ENCODE results near the gene PHF20. TPM values are rescaled to one million over a fixed set of nuclear protein-coding genes. Genes with fewer than 3 reads are reported as not detected.
"Not testable (repeated sequence)": the region's sequence is repeated elsewhere in the genome, so short reads cannot be mapped to it uniquely, and the experiment has no call there.

Gene PHF20
- total and polyA plus RNA-seq, 8 donors = 9.4 to 20.3 (median 12.0) TPM

- Histone ChIP-seq H3K9me3 (no peaks in the 10 kb centered on the region), H3K4me3 (no peak overlapping the region), H3K4me1 (no peaks in the 10 kb centered on the region), H3K36me3 (no peaks in the 10 kb centered on the region), H3K27ac (no peak overlapping the region), H3K27me3 (no peaks in the 10 kb centered on the region)
- intact Hi-C loops (cut with DNase I) = loop anchor here (2.0 to 10.0 kb wide), 4 partner anchors 132 to 147 kb away; no protein-coding TSS in a partner anchor
- peak; percentile 88 to 98 (median 96) for ATAC-seq
- peak; percentile 71 to 91 (median 84) for DNase-seq
- 1 to 2% methylated on average over 6 of the region's 6 CpGs for WGBS, 2 donors
- TF ChIP-seq CTCF (IDR thresholded peaks at IDR 0.05) = peak; percentile 68 to 83 (median 72)
- no peak for FAIRE-seq
These were observed 223.2 kb downstream of the PHF20 start for GRCh38 chr20:35994994-35995453.

GRCh38 chr20:35996492-35996891 lies 224.7 kb downstream of the PHF20 start:
- WGBS, 2 donors = 84 to 92% methylated on average over 8 of the region's 8 CpGs
- not testable (repeated sequence) for FAIRE-seq

More at GRCh38 chr20:35996492-35996891, 224.7 kb downstream of the PHF20 start:
- H3K9me3 ChIP-seq, H3K4me3 ChIP-seq, H3K27ac ChIP-seq, H3K36me3 ChIP-seq, DNase-seq, ATAC-seq, H3K4me1 ChIP-seq, H3K27me3 ChIP-seq: not testable (repeated sequence)
- intact Hi-C loops (cut with DNase I) = loop anchor here in 2 of 3 donors (5.0 to 10.0 kb wide), 2 partner anchors 131 to 138 kb away; no protein-coding TSS in a partner anchor

Other genes with a start within 250 kb of the PHF20 start
- not detected for gene C20orf173, start 242.4 kb upstream of the PHF20 start, total RNA-seq
- not detected for gene C20orf173, start 242.4 kb upstream of the PHF20 start, polyA plus RNA-seq
- gene ERGIC3, start 229.9 kb upstream of the PHF20 start, total RNA-seq = 100 to 1,000 TPM; 112 to 167 (median 124) TPM
- 100 to 1,000 TPM; 160 to 168 TPM for gene ERGIC3, start 229.9 kb upstream of the PHF20 start, polyA plus RNA-seq
- gene SPAG4, start 156.2 kb upstream of the PHF20 start, total RNA-seq = 10 to 100 TPM; 32.7 to 65.9 (median 38.2) TPM
- gene SPAG4, start 156.2 kb upstream of the PHF20 start, polyA plus RNA-seq = 10 to 100 TPM; 32.2 to 51.3 TPM
- gene CPNE1, start 107.1 kb upstream of the PHF20 start, total RNA-seq = 100 to 1,000 TPM in 1 of 6 donors, 10 to 100 TPM in 5; 59.7 to 100 (median 70.6) TPM
- 100 to 1,000 TPM; 131 to 138 TPM for gene CPNE1, start 107.1 kb upstream of the PHF20 start, polyA plus RNA-seq
- gene RBM12, start 107.1 kb upstream of the PHF20 start, total RNA-seq = 10 to 100 TPM; 21.0 to 46.7 (median 28.3) TPM
- 1 to 10 TPM; 6.2 to 9.7 TPM for gene RBM12, start 107.1 kb upstream of the PHF20 start, polyA plus RNA-seq
- gene NFS1, start 72.7 kb upstream of the PHF20 start, total RNA-seq = 10 to 100 TPM; 11.0 to 19.5 (median 12.8) TPM
- gene NFS1, start 72.7 kb upstream of the PHF20 start, polyA plus RNA-seq = 10 to 100 TPM; 23.8 to 34.8 TPM
- 10 to 100 TPM; 38.6 to 65.1 (median 62.0) TPM for gene ROMO1, start 72.6 kb upstream of the PHF20 start, total RNA-seq
- 100 to 1,000 TPM; 275 to 310 TPM for gene ROMO1, start 72.6 kb upstream of the PHF20 start, polyA plus RNA-seq
- gene RBM39, start 29.8 kb upstream of the PHF20 start, total RNA-seq = 100 to 1,000 TPM in 4 of 6 donors, 10 to 100 TPM in 2; 98.7 to 200 (median 127) TPM
- gene RBM39, start 29.8 kb upstream of the PHF20 start, polyA plus RNA-seq = 100 to 1,000 TPM; 255 to 426 TPM
- 10 to 100 TPM; 24.2 to 43.6 (median 36.5) TPM for gene SCAND1, start 182.5 kb downstream of the PHF20 start, total RNA-seq
- gene SCAND1, start 182.5 kb downstream of the PHF20 start, polyA plus RNA-seq = 100 to 1,000 TPM; 103 to 224 TPM
- 1 to 10 TPM; 2.2 to 4.7 (median 2.7) TPM for gene CNBD2, start 196.6 kb downstream of the PHF20 start, total RNA-seq
- 10 to 100 TPM; 10.9 to 23.8 TPM for gene CNBD2, start 196.6 kb downstream of the PHF20 start, polyA plus RNA-seq

All from pancreas (tissue), 10 donors.